Loucy (cell line): ENCODE data around the gene CCL25.
"Not testable (repeated sequence)": the region's sequence is repeated elsewhere in the genome, so short reads cannot be mapped to it uniquely, and the experiment has no call there.

ENCODE experiments used
- CTCF ChIP-seq: fragments of 200-600 bp; sonication (generic); conservative IDR thresholded peaks from 2 replicates; pipeline ENCODE4 v1.5.1; 2014; ENCODE audit warnings: mild to moderate bottlenecking, antibody characterized with exemption, low read length
- EZH2phosphoT487 ChIP-seq: fragments of 200-600 bp; IDR thresholded peaks from 2 replicates; pipeline ENCODE4 v1.6.1; 2018; ENCODE audit warnings: antibody characterized with exemption, mild to moderate bottlenecking, moderate library complexity, borderline replicate concordance

- TF ChIP-seq CTCF, EZH2phosphoT487: not testable (repeated sequence)
Observed at GRCh38 chr19:8101910-8102309, 49.4 kb downstream of the CCL25 start.
